ENCODE measurements around the gene TREH. TPM values are rescaled to one million over a fixed set of nuclear protein-coding genes. Genes with fewer than 3 reads are reported as not detected.

Gene TREH
- total RNA-seq, 1 experiment from 2014 or later = not detected

DNA sequence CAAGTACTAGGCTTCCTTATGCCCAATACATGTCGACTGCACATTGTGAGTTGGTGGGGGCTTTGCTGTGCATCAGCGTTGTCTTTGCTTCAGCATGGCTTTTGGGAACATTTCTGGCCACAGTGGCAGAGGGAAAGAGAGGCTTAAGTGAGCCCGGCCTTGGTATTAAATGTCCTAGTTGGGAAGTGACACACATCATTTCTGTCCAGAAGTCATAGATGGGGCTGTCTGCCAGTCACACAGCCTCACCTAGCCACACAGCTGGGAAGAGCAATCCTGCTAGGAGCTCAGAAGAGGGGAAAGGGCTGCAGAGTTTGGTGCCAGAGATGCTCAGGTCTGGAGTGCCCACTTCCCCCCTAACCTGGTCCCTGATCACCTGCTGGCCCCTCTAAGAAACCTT is 27.6 kb downstream of the TREH start:
- Histone ChIP-seq H3K56ac (ENCODE audit: insufficient read length, low read depth, low read length) (no peak overlapping the region), H2AFZ (ENCODE audit: low read length) (no peak overlapping the region), H3K27me3 (ENCODE audit: insufficient read depth, low read length) (no peaks in the 10 kb centered on the region), H2BK5ac (ENCODE audit: insufficient read length, low read length) (no peak overlapping the region), H2BK12ac (ENCODE audit: insufficient read length, low read depth, low read length) (no peak overlapping the region), H3K23me2 (ENCODE audit: insufficient read length, low read depth, low read length, poor library complexity, severe bottlenecking) (no peaks in the 10 kb centered on the region), H3K4me2 (ENCODE audit: insufficient read depth, insufficient read length, low read length) (no peak overlapping the region), H2BK20ac (ENCODE audit: low read depth, low read length, poor library complexity, severe bottlenecking) (no peak overlapping the region), H3K79me1 (ENCODE audit: insufficient read depth, low read depth, low read length, poor library complexity, severe bottlenecking) (no peaks in the 10 kb centered on the region), H4K5ac (ENCODE audit: insufficient read length, low read depth, low read length) (no peak overlapping the region), H3T11ph (ENCODE audit: low read length) (no peak overlapping the region), H3K9me3 (ENCODE audit: control insufficient read depth, low read depth, low read length) (no peaks in the 10 kb centered on the region), H2AK5ac (ENCODE audit: insufficient read length, low read length) (no peak overlapping the region), H4K20me1 (ENCODE audit: control insufficient read depth, insufficient read depth, insufficient read length) (peaks cover 2% of the 10 kb centered on the region), H3K4me1 (ENCODE audit: insufficient read depth, low read length) (no peaks in the 10 kb centered on the region), H3K4ac (ENCODE audit: low read depth, low read length) (no peak overlapping the region), H2BK15ac (ENCODE audit: low read depth, low read length) (no peak overlapping the region), H4K8ac (replicated peaks; ENCODE audit: insufficient read length, low read depth, low read length) (no peak overlapping the region), H3K14ac (ENCODE audit: insufficient read depth, low read length) (no peak overlapping the region), H3K23ac (ENCODE audit: insufficient read length, low read depth, low read length) (no peak overlapping the region), H3K9ac (ENCODE audit: extremely low read depth, insufficient read length, low read length) (no peak overlapping the region), H3K79me2 (ENCODE audit: insufficient read depth, low read length) (no peaks in the 10 kb centered on the region), H2BK120ac (ENCODE audit: low read depth, low read length, poor library complexity, severe bottlenecking) (no peak overlapping the region), H3K18ac (ENCODE audit: insufficient read length, low read depth, low read length) (no peak overlapping the region), H4K91ac (ENCODE audit: insufficient read length, low read depth, low read length) (no peak overlapping the region), H3K27ac (ENCODE audit: insufficient read length, low read depth, low read length) (no peak overlapping the region)
- H3K36me3 Mint-ChIP-seq (ENCODE audit: insufficient read depth in 1 of 3, low read depth in 3 of 3) = peaks cover 29 to 81% (median 78%) of the 10 kb centered on the region in 3 experiments; a peak in 6 of 7 replicates
- H3K27ac Mint-ChIP-seq = no peak overlapping the region
- DNase-seq = no peak
- WGBS (ENCODE audit: extremely low coverage, insufficient read length, low lambda C conversion rate) = no CpG with 5 or more reads among the region's 3 CpGs
- TF ChIP-seq, protein P1, sequence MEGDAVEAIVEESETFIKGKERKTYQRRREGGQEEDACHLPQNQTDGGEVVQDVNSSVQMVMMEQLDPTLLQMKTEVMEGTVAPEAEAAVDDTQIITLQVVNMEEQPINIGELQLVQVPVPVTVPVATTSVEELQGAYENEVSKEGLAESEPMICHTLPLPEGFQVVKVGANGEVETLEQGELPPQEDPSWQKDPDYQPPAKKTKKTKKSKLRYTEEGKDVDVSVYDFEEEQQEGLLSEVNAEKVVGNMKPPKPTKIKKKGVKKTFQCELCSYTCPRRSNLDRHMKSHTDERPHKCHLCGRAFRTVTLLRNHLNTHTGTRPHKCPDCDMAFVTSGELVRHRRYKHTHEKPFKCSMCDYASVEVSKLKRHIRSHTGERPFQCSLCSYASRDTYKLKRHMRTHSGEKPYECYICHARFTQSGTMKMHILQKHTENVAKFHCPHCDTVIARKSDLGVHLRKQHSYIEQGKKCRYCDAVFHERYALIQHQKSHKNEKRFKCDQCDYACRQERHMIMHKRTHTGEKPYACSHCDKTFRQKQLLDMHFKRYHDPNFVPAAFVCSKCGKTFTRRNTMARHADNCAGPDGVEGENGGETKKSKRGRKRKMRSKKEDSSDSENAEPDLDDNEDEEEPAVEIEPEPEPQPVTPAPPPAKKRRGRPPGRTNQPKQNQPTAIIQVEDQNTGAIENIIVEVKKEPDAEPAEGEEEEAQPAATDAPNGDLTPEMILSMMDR (conservative IDR thresholded peaks at IDR 0.05) = no peak
- no peak overlapping the region for H3K4me3 Mint-ChIP-seq
- no peaks in the 10 kb centered on the region; the same call in 1 of the 2 replicates for H3K27me3 Mint-ChIP-seq (ENCODE audit: low read depth)
- H3K9me3 Mint-ChIP-seq = no peaks in the 10 kb centered on the region
- no peaks in the 10 kb centered on the region for H3K4me1 Mint-ChIP-seq

Data from H9 (cell line).